ENCODE measurements around the gene ESAM.

Gene ESAM, protein sequence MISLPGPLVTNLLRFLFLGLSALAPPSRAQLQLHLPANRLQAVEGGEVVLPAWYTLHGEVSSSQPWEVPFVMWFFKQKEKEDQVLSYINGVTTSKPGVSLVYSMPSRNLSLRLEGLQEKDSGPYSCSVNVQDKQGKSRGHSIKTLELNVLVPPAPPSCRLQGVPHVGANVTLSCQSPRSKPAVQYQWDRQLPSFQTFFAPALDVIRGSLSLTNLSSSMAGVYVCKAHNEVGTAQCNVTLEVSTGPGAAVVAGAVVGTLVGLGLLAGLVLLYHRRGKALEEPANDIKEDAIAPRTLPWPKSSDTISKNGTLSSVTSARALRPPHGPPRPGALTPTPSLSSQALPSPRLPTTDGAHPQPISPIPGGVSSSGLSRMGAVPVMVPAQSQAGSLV

GRCh38 chr11:124762105-124762623 is at the start of gene ESAM:
ESAM (minus strand) TSS chr11:124762290; CDS start chr11:124762154, 136 bp downstream.
- no peak for DNase-seq

GRCh38 chr11:124811399-124812125 is 49.5 kb upstream of the ESAM start:
- DNase-seq: no peak

- DNase-seq: no peak
These were observed 45.7 kb upstream of the ESAM start for GRCh38 chr11:124807660-124808270.

- no peak for DNase-seq
These were observed 45.1 kb upstream of the ESAM start for GRCh38 chr11:124807201-124807600.

- no peak for DNase-seq
These were observed 42.8 kb upstream of the ESAM start for GRCh38 chr11:124804884-124805283.

DNA sequence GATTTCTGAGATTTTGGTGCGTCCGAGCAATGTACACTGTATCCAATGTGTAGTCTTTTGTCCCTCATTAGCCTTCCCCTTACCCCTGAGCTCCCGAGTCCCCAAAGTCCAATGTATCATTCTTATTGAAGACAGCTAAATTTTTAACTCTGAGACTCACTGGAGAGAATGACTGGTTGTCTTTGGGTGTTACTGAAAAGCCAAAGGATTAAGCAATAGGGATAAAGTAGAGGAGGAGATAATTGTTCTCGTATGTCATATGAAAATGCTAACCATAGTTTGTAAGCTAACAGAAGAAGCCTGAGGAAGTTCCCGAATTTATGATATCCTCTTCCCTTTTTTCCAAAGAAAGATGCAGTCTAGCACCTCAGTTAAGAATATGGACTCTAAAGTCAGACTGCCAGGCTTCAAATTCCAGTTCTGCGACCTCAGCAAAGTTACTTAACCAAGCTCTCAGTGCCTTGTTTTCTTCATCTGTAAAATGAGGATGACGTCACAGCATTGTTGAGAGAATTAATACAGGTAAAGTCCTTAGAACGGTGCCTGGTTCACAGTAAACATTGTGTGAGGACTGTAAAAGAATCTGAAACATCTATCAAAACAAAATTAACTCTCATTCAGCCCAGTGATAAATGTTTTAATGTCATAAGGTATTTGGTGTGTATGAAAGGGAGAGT is 39.7 kb upstream of the ESAM start:
- no peak for DNase-seq

- DNase-seq: peak; percentile 44
These were observed 38.9 kb upstream of the ESAM start for GRCh38 chr11:124801014-124801413.

DNA sequence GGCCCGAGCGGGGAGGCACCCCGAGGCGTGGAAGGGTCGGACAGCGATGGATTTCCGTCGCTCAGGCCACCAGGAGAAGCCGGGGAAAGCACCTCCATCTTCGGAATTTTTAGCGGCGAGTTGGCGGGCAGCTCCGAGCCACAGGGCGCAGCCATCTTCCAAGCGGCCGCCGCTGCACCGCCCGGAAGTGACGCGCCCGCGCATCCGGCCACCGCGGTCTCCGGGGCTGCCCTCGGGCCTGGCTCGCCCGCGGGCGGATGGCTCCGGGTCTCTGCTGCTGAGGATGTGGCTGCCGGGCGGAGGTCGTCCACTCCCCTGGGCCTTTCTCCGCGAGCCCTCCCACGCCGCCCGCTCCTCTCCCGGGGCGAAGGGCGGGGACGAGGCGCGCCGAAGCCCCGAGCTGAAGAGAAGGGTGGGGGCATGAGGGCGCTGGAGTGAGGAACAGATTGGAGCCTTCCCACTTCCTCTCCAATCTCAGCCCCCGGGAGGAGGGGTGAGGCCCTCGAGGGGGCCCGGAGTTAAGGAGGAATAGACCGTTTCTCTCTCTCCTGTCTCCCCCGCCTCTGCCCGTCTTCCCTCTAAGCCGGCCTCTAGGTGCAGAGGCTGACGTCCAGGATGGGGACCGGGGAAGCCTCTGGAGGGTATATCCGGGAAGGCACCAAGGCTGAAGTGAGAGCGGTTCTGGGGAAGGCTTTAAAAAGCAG is 38.3 kb upstream of the ESAM start, which contains the start of gene MSANTD2:
Gene MSANTD2 (minus strand): TSS at position 181 of the 704 bp plus-strand sequence. CDS start 26 bp downstream, at position 155.
- peak; percentile 44 for DNase-seq

- no peak for DNase-seq
These were observed 37.5 kb upstream of the ESAM start for GRCh38 chr11:124799348-124800225.

DNA sequence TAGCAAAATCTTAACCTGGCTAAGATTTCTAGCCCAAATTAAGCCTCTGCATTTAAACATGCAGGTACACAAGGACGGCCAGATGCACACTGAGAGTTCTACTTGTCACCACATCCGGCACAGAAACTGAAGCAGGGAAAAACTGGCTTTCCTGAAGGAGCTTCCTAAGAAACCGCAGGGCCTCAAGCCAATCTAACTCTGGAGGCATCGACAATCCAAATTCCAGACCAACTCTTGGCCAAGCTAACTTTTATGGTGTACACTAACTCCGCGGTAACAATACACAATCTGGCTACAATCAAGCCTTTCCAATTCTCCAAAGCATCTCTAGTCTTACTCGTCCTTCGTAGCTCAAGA is 36.9 kb upstream of the ESAM start:
- DNase-seq: peak; percentile 46

GRCh38 chr11:124796312-124796711 is 34.2 kb upstream of the ESAM start:
- no peak for DNase-seq

GRCh38 chr11:124793466-124794278 is 31.6 kb upstream of the ESAM start:
- DNase-seq: peak; percentile 27

GRCh38 chr11:124791626-124792341 is 29.7 kb upstream of the ESAM start:
- DNase-seq: no peak

GRCh38 chr11:124788521-124788920 is 26.4 kb upstream of the ESAM start:
- no peak for DNase-seq

GRCh38 chr11:124784051-124784450 is 22.0 kb upstream of the ESAM start:
- no peak for DNase-seq

- DNase-seq: no peak
These were observed 20.9 kb upstream of the ESAM start for GRCh38 chr11:124783002-124783401.

DNA sequence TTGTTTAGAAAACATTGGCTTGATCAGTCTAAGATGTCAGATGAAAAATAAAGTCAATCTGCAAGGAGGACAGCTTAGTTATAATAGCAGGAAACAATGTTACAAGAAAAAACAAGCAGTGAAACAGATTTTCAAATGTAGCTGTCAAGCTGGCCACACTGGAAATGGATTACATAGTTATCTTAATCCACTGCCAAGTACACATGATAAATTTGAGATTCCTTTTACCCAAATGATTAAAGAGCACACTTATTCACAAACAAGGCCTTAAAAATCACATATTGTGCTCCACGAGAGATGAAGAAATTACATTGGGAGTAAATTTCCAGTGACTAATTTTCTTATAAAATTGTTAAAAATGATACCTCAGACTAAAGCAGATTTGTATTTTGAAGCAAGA is 17.5 kb upstream of the ESAM start:
- DNase-seq: no peak

- no peak for DNase-seq
These were observed 16.2 kb upstream of the ESAM start for GRCh38 chr11:124778281-124778680.

GRCh38 chr11:124776865-124777645 is 15.0 kb upstream of the ESAM start:
- DNase-seq: no peak

Measured in kidney glomerular epithelial cell (primary cell).